Peyer's patch (tissue), 4 donors: ENCODE results near the gene DNMT3A.
A peak's percentile ranks its signal among the peaks of the same experiment; 100 is the strongest.

ENCODE experiments used
- CTCF ChIP-seq, 6 experiments: fragments of 450-650 bp in 4 of 6; fragments of 200-600 bp in 2 of 6; sonication (generic) in 1 of 6; IDR thresholded peaks; one replicate each; pipeline ENCODE4 v1.5.1; 2017 to 2019; ENCODE audit warnings: antibody characterized with exemption in 6 of 6, mild to moderate bottlenecking in 3 of 6, moderate library complexity in 1 of 6
- POLR2A ChIP-seq, 2 donors: fragments of 450-650 bp; IDR thresholded peaks; one replicate each; pipeline ENCODE4 v1.5.1; 2017; ENCODE audit warnings: antibody characterized with exemption in 2 of 2, mild to moderate bottlenecking in 2 of 2, moderate library complexity in 2 of 2

- TF ChIP-seq CTCF (IDR thresholded peaks at IDR 0.05) (peak; percentile 7 to 59 (median 52)), POLR2A (IDR thresholded peaks at IDR 0.05) (no peak)
Measured at GRCh38 chr2:25228848-25229278, 112.9 kb downstream of the DNMT3A start.
